Vagina (tissue), 2 donors: Measurements from ENCODE around the gene SLC2A11. TPM values are rescaled to one million over a fixed set of nuclear protein-coding genes. Genes with fewer than 3 reads are reported as not detected.

Experiments used
- DNase-seq, 2 donors: peaks; one replicate each; pipeline ENCODE4 v3.0.0-alpha.2; 2017; ENCODE audit errors: extremely low spot score in 2 of 2
- H3K27ac ChIP-seq: fragments of 200-600 bp; sonication (generic); one replicate; pipeline ENCODE4 v1.5.1; 2019
- H3K27me3 ChIP-seq: fragments of 200-600 bp; sonication (generic); one replicate; pipeline ENCODE4 v1.5.1; 2019
- H3K36me3 ChIP-seq, 2 donors: fragments of 200-600 bp; sonication (generic); one replicate each; pipeline ENCODE4 v1.5.1; 2017 to 2019
- H3K4me1 ChIP-seq: fragments of 200-600 bp; sonication (generic); one replicate; pipeline ENCODE4 v1.5.1; 2019
- H3K4me3 ChIP-seq, 2 donors: fragments of 200-600 bp; sonication (generic); 1 replicate in 1 of 2; 2 replicates in 1 of 2; pipeline ENCODE4 v1.5.1; 2016 to 2019
- H3K9me3 ChIP-seq: fragments of 200-600 bp; sonication (generic); one replicate; pipeline ENCODE4 v1.5.1; 2019
- POLR2A ChIP-seq, 2 donors: fragments of 450-650 bp; IDR thresholded peaks; one replicate each; pipeline ENCODE4 v1.6.1; 2017; ENCODE audit warnings: antibody characterized with exemption in 2 of 2, mild to moderate bottlenecking in 2 of 2, moderate library complexity in 2 of 2
- POLR2AphosphoS5 ChIP-seq, 2 donors: sonication (generic); formaldehyde crosslinking; IDR thresholded peaks; one replicate each; pipeline ENCODE4 v1.9.0; 2017; ENCODE audit warnings: antibody characterized with exemption in 2 of 2, mild to moderate bottlenecking in 2 of 2, low read depth in 1 of 2; ENCODE audit not compliant: insufficient read depth in 1 of 2
- intact Hi-C: fragments of 100-400 bp; cut with DNase I; formaldehyde crosslinking; loops from one replicate; pipeline ENCODE4 v1.15.1; 2023
- total RNA-seq: library from RNA; depleted of rRNA; stranded (reverse); fragments of >200 nt; gene quantifications from one replicate; pipeline ENCODE4 v1.2.3, GENCODE V29; 2016
- TF ChIP-seq, protein P1 (sequence below), 3 experiments: fragments of 450-650 bp in 2 of 3; fragments of 200-600 bp in 1 of 3; sonication (generic) in 1 of 3; IDR thresholded peaks; one replicate each; pipeline ENCODE4 v1.5.1; 2017 to 2019; ENCODE audit warnings: antibody characterized with exemption in 3 of 3, mild to moderate bottlenecking in 2 of 3, moderate library complexity in 2 of 3

Gene SLC2A11
- total RNA-seq, 1 donor from 2014 or later = 4.9 TPM

DNA sequence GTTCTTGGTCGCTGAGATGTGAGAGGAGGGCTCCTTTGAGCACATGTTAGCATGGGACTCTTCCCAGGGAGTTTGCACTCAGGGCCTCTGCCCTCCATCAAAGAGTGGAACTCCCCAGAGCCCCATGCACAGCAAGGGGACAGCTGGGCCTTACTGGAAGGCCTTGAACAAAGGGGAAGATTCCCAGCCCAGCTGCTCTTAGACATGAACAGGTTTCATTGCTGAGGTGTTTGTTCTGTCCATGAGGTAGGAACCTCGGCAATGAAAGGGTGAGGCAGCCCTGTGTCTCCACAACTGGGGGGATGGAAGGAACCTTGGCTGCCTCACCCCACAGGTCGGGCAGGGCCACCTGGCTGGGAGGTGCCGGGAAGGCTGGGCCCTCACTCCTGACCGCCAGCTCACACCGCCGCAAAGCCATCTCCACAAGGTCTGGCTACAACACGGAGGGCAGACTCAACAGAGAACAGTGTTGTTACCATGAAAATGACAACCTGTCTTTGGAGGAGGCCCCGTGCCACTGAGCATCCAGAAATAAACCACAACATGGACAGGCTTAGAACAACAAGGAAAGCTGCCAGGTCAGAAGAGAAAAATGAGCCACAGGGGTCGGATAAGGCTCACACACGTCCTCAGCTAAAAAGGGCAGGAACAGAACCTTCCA lies 22.1 kb upstream of the SLC2A11 start:
- no peaks in the 10 kb centered on the region for H3K9me3 ChIP-seq
- no peak for DNase-seq
- H3K36me3 ChIP-seq = peaks cover 0 to 18% of the 10 kb centered on the region in 2 donors
- no peak overlapping the region for H3K4me3 ChIP-seq
- peaks cover 23% of the 10 kb centered on the region for H3K4me1 ChIP-seq
- no peaks in the 10 kb centered on the region for H3K27me3 ChIP-seq
- intact Hi-C loops = loop anchor here (5.0 kb wide), 1 partner anchor 63 kb away; the partner anchor contains the start of gene MMP11
- TF ChIP-seq POLR2AphosphoS5 (IDR thresholded peaks at IDR 0.05; ENCODE audit: insufficient read depth in 1 of 2, low read depth in 1 of 2) (no peak), POLR2A (IDR thresholded peaks at IDR 0.05) (no peak)
- TF ChIP-seq, protein P1, sequence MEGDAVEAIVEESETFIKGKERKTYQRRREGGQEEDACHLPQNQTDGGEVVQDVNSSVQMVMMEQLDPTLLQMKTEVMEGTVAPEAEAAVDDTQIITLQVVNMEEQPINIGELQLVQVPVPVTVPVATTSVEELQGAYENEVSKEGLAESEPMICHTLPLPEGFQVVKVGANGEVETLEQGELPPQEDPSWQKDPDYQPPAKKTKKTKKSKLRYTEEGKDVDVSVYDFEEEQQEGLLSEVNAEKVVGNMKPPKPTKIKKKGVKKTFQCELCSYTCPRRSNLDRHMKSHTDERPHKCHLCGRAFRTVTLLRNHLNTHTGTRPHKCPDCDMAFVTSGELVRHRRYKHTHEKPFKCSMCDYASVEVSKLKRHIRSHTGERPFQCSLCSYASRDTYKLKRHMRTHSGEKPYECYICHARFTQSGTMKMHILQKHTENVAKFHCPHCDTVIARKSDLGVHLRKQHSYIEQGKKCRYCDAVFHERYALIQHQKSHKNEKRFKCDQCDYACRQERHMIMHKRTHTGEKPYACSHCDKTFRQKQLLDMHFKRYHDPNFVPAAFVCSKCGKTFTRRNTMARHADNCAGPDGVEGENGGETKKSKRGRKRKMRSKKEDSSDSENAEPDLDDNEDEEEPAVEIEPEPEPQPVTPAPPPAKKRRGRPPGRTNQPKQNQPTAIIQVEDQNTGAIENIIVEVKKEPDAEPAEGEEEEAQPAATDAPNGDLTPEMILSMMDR (IDR thresholded peaks at IDR 0.05) = no peak
- no peak overlapping the region for H3K27ac ChIP-seq

DNA sequence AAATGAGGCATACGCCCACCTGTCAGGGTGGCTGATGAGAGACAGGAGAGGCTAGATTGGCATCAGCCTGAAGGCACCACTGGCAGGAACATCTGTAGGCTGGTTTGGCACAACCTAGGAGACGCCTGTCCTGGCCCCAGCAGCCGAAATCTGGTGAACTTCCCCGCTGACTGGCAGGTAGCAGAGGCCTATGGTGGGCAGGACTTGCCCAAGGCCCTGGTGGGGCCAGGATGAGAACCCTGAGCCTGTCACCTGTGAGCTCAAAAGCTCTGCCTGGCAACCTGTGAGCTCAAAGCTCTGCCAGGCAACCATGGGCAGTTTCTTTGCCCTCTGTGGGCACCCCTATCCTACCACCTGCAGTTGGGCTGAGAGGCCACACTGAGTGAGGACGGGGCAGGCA lies 21.4 kb upstream of the SLC2A11 start:
- Histone ChIP-seq H3K27ac (no peak overlapping the region), H3K4me1 (peaks cover 23% of the 10 kb centered on the region), H3K4me3 (no peak overlapping the region), H3K36me3 (peaks cover 0 to 18% of the 10 kb centered on the region in 2 donors), H3K27me3 (no peaks in the 10 kb centered on the region), H3K9me3 (no peaks in the 10 kb centered on the region)
- TF ChIP-seq POLR2A (IDR thresholded peaks at IDR 0.05) (no peak), POLR2AphosphoS5 (IDR thresholded peaks at IDR 0.05; ENCODE audit: insufficient read depth in 1 of 2, low read depth in 1 of 2) (no peak)
- TF ChIP-seq, protein P1 (IDR thresholded peaks at IDR 0.05) = no peak
- intact Hi-C loops = loop anchor here (5.0 kb wide), 1 partner anchor 64 kb away; the partner anchor contains the start of gene MMP11
- no peak for DNase-seq

DNA sequence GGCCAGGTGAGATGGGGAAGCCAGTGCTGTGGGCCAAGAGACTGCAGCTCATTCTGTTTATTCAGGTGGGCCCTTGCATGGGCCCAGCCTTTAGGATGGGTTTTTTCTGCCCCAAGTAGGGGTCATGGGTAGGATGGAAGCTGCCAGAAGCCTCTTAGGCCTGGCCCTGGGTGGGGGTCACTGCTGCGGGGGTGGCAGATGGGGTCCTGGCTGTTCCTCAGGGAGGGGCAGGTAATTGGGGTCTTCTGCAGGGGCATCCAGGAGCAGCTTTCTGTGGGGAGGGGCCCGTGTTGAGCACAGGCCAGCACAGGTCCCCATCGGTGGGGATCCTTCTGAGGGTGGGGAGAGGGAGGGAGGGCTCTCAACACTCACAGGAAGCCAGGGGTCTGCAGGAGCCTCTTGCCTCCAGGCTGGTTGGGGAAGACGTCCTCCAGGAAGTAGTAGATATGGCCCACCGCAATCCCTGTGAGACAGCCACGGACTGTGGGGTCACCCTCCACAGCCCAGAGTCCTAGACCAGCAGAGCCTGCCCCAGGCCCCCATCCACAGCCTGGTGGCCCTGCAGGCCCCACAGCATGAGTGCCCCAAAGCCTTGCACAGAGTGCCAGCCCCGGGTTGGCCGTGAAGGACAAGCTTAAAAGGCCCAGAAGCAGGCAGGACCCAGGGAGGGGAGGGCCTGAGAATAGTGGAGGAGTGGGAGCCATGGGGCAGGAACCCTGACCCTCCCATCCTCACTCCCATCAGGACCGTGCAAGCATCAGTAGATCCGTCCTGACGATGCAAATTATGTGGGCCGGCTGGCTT lies 20.8 kb upstream of the SLC2A11 start:
- peaks cover 0 to 18% of the 10 kb centered on the region in 2 donors for H3K36me3 ChIP-seq
- no peak for DNase-seq

DNA sequence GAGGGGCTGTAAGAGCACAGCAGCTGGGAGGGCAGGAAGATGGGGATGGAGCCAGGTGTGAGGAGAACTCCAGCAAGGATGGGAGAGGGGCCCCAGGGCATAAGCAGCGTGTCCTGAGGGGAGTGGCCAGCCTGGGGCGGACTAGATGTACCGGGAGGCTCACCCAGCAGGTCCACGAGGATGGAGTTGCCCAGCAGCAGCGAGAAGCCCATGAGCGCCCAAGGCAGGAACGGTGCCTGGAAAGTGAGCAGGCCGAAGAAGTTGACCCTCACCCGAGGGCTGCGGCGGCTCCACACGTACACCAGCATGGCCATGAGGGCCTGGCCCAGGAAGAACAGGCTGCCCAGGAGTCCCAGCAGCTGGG lies 20.2 kb upstream of the SLC2A11 start:
- H3K36me3 ChIP-seq = peaks cover 0 to 18% of the 10 kb centered on the region in 2 donors
- no peaks in the 10 kb centered on the region for H3K9me3 ChIP-seq
- peaks cover 23% of the 10 kb centered on the region for H3K4me1 ChIP-seq
- intact Hi-C loops = loop anchor here (5.0 kb wide), 1 partner anchor 65 kb away; the partner anchor contains the start of gene MMP11
- no peaks in the 10 kb centered on the region for H3K27me3 ChIP-seq
- no peak for TF ChIP-seq POLR2AphosphoS5 (IDR thresholded peaks at IDR 0.05; ENCODE audit: insufficient read depth in 1 of 2, low read depth in 1 of 2)
- no peak for TF ChIP-seq POLR2A (IDR thresholded peaks at IDR 0.05)
- TF ChIP-seq, protein P1 (IDR thresholded peaks at IDR 0.05) = no peak
- no peak overlapping the region for H3K4me3 ChIP-seq
- no peak for DNase-seq
- no peak overlapping the region for H3K27ac ChIP-seq

More for the DNA sequence above, 20.8 kb upstream of the SLC2A11 start:
- Histone ChIP-seq H3K4me3 (no peak overlapping the region), H3K4me1 (peaks cover 23% of the 10 kb centered on the region), H3K27me3 (no peaks in the 10 kb centered on the region), H3K27ac (no peak overlapping the region), H3K9me3 (no peaks in the 10 kb centered on the region)
- TF ChIP-seq, protein P1 (IDR thresholded peaks at IDR 0.05) = no peak
- no peak for TF ChIP-seq POLR2AphosphoS5 (IDR thresholded peaks at IDR 0.05; ENCODE audit: insufficient read depth in 1 of 2, low read depth in 1 of 2)
- no peak for TF ChIP-seq POLR2A (IDR thresholded peaks at IDR 0.05)
- intact Hi-C loops = loop anchor here (5.0 kb wide), 1 partner anchor 65 kb away; the partner anchor contains the start of gene MMP11
